Midbrain (tissue), 1 donor: ENCODE data around the gene DNMT3A.
A peak's percentile ranks its signal among the peaks of the same experiment; 100 is the strongest.
"Not testable (repeated sequence)": the region's sequence is repeated elsewhere in the genome, so short reads cannot be mapped to it uniquely, and the experiment has no call there.

Experiments
- DNase-seq: peaks from one replicate; lab custom pipeline; 2025; lab: John Stamatoyannopoulos, UW

The DNMT3A gene

GRCh38 chr2:25237764-25238163 is 104.0 kb downstream of the DNMT3A start:
- no peak for DNase-seq

DNA sequence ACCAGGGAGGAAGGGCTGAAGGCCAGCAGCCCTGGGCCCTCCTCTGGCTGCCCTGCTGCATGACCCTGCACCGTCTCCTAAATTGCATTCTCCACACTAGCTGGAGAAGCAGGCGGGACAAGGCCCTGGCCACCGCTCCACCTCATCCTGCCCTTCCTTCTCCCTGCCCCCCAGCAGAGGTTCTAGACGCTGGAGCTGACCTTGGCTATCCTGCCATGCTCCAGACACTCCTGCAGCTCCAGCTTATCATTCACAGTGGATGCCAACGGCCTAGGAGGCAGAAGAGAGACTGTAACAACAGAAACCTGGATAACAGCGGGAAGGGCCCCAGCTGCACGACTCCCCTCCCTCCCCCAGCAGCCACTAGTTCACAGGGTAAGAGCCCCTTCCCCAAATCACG is 105.0 kb downstream of the DNMT3A start:
- no peak for DNase-seq

DNA sequence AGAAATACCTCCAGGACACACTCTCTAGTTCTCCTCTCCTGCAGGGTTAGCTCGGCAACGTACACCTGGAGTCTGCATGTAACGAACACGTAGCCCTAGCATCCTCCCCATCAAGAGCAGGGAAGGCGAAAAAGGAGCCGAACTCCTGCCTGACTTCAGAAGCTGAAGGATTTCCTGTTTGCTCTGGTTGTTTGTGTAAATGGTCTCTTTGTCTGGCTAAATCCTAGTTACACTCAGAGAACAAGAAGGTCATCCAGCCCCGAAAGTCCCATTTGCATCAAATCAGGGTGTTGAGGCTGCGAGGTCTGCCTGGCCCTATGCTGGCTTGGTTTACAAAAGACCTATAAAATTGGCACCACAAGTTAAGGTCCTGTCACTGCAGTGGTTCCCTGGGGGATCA is 107.0 kb downstream of the DNMT3A start:
- DNase-seq = peak; percentile 63

GRCh38 chr2:25233916-25234605 is 107.7 kb downstream of the DNMT3A start:
- DNase-seq = no peak

- DNase-seq = no peak
Observed at GRCh38 chr2:25232248-25232825, 109.4 kb downstream of the DNMT3A start.

GRCh38 chr2:25230948-25231311 is 110.8 kb downstream of the DNMT3A start:
- DNase-seq = no peak

- DNase-seq = no peak
Observed at GRCh38 chr2:25230198-25230947, 111.4 kb downstream of the DNMT3A start.

DNA sequence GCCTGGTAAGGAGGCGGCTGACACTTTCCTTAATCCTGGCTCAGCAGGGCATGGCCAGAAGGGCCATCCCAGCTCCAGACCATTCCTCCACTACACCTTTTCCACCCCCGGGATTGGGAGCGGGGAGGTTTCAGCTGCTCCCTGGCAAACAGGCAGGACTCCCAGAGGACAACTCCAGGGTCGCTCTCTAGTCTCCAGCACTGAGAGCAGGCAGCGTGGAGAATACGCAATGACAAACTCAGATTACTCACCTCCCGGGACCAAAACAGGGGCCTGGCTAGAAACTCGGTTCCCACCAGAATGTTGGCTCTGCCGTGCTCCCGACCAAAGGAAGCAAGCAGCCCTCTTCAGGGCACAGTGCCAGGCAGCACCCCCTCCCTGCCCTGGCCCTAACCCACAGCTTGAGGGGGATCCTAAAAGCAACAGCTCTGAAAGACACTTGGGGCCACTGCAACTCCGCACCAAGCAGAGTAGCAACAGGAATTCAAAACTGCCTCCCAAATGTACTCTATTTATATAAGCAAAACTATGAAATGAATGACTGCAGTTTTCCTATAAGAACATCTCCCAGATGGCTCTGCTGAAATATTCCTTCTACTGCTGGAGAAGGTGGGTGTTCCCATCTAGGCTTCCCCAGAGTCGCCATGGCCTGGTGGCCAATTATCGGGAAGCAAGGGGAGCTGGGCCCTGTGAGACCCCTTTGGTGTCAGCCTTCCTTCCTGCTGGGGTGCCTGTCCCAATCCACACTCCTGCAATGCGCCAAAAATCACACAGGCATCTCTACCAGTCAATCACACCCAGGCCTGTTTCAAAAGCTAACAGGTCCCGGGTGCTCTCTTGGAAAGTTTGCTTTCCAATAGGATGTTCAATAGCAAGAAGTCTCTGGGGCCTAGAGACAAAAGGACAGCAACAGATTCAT is 112.2 kb downstream of the DNMT3A start:
- no peak for DNase-seq

- DNase-seq = peak; percentile 68
Observed at GRCh38 chr2:25228848-25229278, 112.9 kb downstream of the DNMT3A start.

DNA sequence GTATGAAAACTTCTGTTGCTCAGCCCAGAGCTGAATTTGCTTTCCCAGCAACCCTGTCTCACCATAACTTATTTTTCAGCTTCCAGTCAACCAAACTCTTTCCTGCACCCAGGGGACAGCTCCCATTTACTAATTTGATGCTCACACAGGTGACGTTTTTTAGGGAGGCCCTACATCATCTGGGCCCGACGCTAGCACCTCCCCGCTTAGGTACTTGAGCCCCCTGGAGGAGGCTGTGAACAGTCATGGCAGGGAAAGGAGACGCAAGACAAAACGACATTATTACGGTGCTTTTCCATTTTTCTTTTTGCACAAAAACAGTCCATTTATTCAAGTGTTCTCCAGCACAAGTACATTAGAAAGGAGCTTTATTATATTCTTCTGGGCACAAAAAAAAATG is 114.1 kb downstream of the DNMT3A start:
- no peak for DNase-seq

- no peak for DNase-seq
Observed at GRCh38 chr2:25226827-25227226, 114.9 kb downstream of the DNMT3A start.

- no peak for DNase-seq
Observed at GRCh38 chr2:25222477-25223121, 119.1 kb downstream of the DNMT3A start.

DNA sequence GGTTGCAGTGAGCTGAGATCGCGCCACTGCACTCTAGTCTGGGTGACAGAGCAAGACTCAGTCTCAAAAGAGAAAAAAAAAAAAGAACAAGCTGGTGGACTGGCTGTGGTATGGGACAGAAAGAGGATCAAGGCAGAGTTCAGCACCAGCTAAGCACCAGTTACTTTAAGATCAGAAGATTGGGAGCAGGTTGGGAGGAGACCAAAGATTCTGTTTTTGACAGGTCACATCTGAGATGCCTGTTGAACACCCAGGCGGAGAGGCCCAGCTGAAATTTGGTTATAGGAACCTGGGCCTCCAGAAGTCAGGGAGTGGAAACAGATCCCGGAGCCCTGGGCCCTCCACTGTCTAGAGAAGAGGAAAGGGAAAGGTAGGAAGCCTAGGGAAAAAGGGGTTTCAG is 120.1 kb downstream of the DNMT3A start:
- no peak for DNase-seq

DNA sequence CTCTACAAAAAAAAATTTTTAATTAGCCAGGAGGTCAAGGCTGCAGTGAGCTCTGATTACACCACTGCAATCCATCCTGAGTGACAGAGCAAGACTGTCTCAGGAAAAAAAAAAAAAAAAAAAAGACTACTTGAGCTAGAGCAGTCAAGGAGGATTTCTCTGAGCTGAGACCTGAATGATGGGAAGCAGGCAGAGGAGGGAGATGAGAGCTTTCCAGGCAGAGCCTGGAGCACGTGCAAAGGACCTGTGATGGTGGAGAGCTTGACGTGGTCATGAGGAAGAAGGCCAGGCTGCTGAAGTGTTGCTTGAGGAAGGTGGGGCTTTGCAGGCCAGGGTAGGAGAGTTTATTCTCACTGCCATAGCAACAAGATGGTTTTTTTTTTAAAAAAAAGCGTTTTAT is 121.4 kb downstream of the DNMT3A start:
- DNase-seq = no peak

DNA sequence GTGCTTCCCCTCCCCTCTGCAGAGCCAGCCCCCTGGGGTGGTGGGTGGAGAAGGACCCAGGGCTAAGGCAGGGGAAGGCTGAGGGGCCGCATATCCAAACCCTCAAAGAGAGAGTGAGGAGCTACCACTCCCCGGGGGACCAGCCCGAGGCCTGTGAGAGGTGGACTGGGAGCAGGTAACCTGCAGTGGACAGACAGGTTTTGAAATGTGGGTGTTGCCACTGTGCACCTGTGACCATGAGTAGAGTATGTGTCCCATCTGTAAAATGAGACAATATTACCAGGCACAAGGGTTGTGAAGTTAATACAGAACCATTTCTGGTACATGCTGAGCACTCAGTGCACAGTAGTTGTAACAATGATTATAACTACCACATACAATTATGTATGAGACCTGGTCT is 122.1 kb downstream of the DNMT3A start:
- no peak for DNase-seq

GRCh38 chr2:25218100-25218499 is 123.6 kb downstream of the DNMT3A start:
- DNase-seq = no peak

- peak; percentile 58 for DNase-seq
Observed at GRCh38 chr2:25215948-25216679, 125.6 kb downstream of the DNMT3A start.

- DNase-seq = no peak
Observed at GRCh38 chr2:25215232-25215631, 126.5 kb downstream of the DNMT3A start.

DNA sequence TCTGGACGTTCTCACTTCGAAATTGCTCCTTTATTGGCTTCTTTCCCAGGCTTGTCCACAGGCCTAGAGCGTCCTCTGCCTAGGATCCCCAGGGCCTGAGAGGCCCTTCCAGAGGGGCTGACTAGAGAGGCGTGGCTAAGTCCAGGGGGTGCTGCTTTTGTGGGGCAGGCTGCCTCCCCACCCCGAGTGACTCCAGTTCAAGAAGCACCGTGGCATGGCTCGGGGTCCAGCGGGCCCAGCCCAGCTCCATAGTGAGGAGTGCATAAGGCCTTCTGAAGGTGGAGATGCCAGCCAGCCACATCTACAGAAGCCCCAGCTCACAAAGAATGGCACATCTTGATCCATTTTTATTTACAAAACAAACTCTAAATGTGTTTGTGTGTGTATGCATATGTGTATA is 128.5 kb downstream of the DNMT3A start:
- no peak for DNase-seq

DNA sequence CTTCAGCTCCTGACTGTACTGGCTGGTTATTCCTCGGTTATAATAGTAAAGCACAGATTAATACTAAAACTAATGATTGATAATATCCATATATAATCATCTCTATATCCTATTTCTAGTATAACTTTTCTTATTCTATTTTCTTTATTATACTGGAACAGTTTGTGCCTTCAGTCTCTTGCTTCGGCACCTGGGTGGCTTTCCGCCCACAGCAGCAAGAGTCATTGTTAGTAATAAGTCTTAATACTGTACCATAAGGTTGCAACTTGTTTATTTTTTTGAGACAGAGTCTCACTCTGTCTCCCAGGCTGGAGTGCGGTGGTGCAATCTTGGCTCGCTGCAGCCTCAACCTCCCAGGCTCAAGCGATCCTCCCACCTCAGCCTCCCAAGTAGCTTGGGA is 130.8 kb downstream of the DNMT3A start:
- not testable (repeated sequence) for DNase-seq

GRCh38 chr2:25207078-25207545 is 134.6 kb downstream of the DNMT3A start:
- no peak for DNase-seq
